SK-N-SH (cell line): Measurements from ENCODE around the gene PWWP2B. TPM values are rescaled to one million over a fixed set of nuclear protein-coding genes. Genes with fewer than 3 reads are reported as not detected.

Experiments used
- CTCF ChIA-PET: fragments of 300-600, 350-600 bp; formaldehyde crosslinking; extraction: SDS; loops from one replicate; lab custom pipeline; 2021; lab: Yijun Ruan, JAX
- POLR2A ChIA-PET: fragments of 350-600 bp; sonication (Branson Sonifier 250); formaldehyde crosslinking; extraction: SDS; loops from one replicate; lab custom pipeline; 2020; ENCODE audit warnings: antibody characterized with exemption, inconsistent platforms; lab: Yijun Ruan, JAX
- DNase-seq: peaks from one replicate; pipeline ENCODE4 v3.0.0; 2012
- H2AFZ ChIP-seq: fragments of 200-600 bp; sonication (generic); 2 replicates; pipeline ENCODE4 v1.8.1; 2016; ENCODE audit warnings: antibody characterized with exemption, mild to moderate bottlenecking, low read depth
- H3F3A ChIP-seq: fragments of 200-600 bp; sonication (generic); replicated peaks from 2 replicates; pipeline ENCODE3; 2016; ENCODE audit warnings: antibody characterized with exemption, mild to moderate bottlenecking; ENCODE audit not compliant: insufficient read depth
- H3K27ac ChIP-seq, 2 experiments: fragments of 200-500 bp in 1 of 2; fragments of 200-600 bp in 1 of 2; sonication (Bioruptor generic) in 1 of 2; sonication (generic), shearing (Covaris generic) in 1 of 2; 2 replicates each; pipeline versions ENCODE4 v1.5.1 to v1.6.1; 2014 to 2016; ENCODE audit warnings: low read depth in 2 of 2, inconsistent platforms in 1 of 2, low read length in 1 of 2, mild to moderate bottlenecking in 1 of 2, mixed read lengths in 1 of 2
- H3K27me3 ChIP-seq: fragments of 200-600 bp; sonication (generic), shearing (Covaris generic); 2 replicates; pipeline ENCODE4 v1.6.1; 2016; ENCODE audit warnings: mixed run types; ENCODE audit not compliant: insufficient read depth
- H3K36me3 ChIP-seq, 2 experiments: fragments of 200-500 bp in 1 of 2; fragments of 200-600 bp in 1 of 2; sonication (Bioruptor generic) in 1 of 2; sonication (generic) in 1 of 2; replicated peaks in 1 of 2; 2 replicates each; pipeline versions ENCODE3 to v1.5.1; 2014 to 2016; ENCODE audit warnings: low read length in 1 of 2, mild to moderate bottlenecking in 1 of 2; ENCODE audit not compliant: insufficient read depth in 2 of 2, control insufficient read depth in 1 of 2
- H3K4me1 ChIP-seq, 2 experiments: fragments of 200-500 bp in 1 of 2; fragments of 200-600 bp in 1 of 2; sonication (Bioruptor generic) in 1 of 2; sonication (generic), shearing (Covaris generic) in 1 of 2; 2 replicates each; pipeline versions ENCODE4 v1.5.1 to v1.6.1; 2014 to 2016; ENCODE audit warnings: low read depth in 1 of 2, low read length in 1 of 2, mixed run types in 1 of 2; ENCODE audit not compliant: insufficient read depth in 2 of 2, control insufficient read depth in 1 of 2
- H3K4me2 ChIP-seq: fragments of 200-600 bp; sonication (generic), shearing (Covaris generic); 2 replicates; pipeline ENCODE4 v1.6.1; 2017; ENCODE audit warnings: mixed run types
- H3K4me3 ChIP-seq, 2 experiments: fragments of 200-500 bp in 1 of 2; fragments of 200-600 bp in 1 of 2; sonication (Bioruptor generic) in 1 of 2; sonication (generic), shearing (Covaris generic) in 1 of 2; 2 replicates each; pipeline versions ENCODE4 v1.5.1 to v1.8.1; 2014 to 2016; ENCODE audit warnings: low read depth in 2 of 2, inconsistent platforms in 1 of 2, low read length in 1 of 2, mild to moderate bottlenecking in 1 of 2, mixed read lengths in 1 of 2, moderate library complexity in 1 of 2
- H3K79me2 ChIP-seq: fragments of 200-600 bp; sonication (generic); 2 replicates; pipeline ENCODE4 v1.8.1; 2017; ENCODE audit warnings: mild to moderate bottlenecking; ENCODE audit not compliant: insufficient read depth
- H3K9ac ChIP-seq: fragments of 200-600 bp; sonication (generic); 2 replicates; pipeline ENCODE4 v1.6.1; 2017; ENCODE audit warnings: mixed run types
- H3K9me2 ChIP-seq: fragments of 200-600 bp; sonication (generic); 2 replicates; pipeline ENCODE4 v1.6.1; 2017; ENCODE audit warnings: mixed run types
- H3K9me3 ChIP-seq: fragments of 200-600 bp; sonication (generic); 2 replicates; pipeline ENCODE4 v1.6.1; 2017; ENCODE audit warnings: mixed run types, mild to moderate bottlenecking, moderate library complexity
- H4K20me1 ChIP-seq: fragments of 200-600 bp; sonication (generic); 2 replicates; pipeline ENCODE4 v1.6.1; 2017; ENCODE audit warnings: mild to moderate bottlenecking, mixed run types; ENCODE audit not compliant: insufficient read depth
- EP300 ChIP-seq, 2 experiments: IDR thresholded peaks; 2 replicates each; pipeline versions ENCODE4 v1.4.0 to v1.6.1; 2012; ENCODE audit warnings: borderline replicate concordance in 1 of 2, low read depth in 1 of 2, low read length in 1 of 2
- FOXJ3 ChIP-seq: sonication (generic); formaldehyde crosslinking; IDR thresholded peaks from 2 replicates; pipeline ENCODE4 v1.5.1; 2020; ENCODE audit warnings: mild to moderate bottlenecking, missing genetic modification reagents
- FOXM1 ChIP-seq: IDR thresholded peaks from 2 replicates; pipeline ENCODE4 v1.4.0; 2012; ENCODE audit warnings: low read depth, mild to moderate bottlenecking
- IRF3 ChIP-seq: fragments of 150-350 bp; IDR thresholded peaks from 2 replicates; pipeline ENCODE4 v1.6.1; 2016; ENCODE audit warnings: mild to moderate bottlenecking, low read depth, low read length
- MEF2A ChIP-seq: IDR thresholded peaks from 2 replicates; pipeline ENCODE4 v1.4.0; 2012; ENCODE audit warnings: low read depth, borderline replicate concordance
- MXI1 ChIP-seq: IDR thresholded peaks from 2 replicates; pipeline ENCODE4 v1.6.1; 2012; ENCODE audit warnings: mild to moderate bottlenecking, low read depth, low read length, improper control_type of control experiment
- NFIC ChIP-seq: IDR thresholded peaks from 2 replicates; pipeline ENCODE4 v1.4.0; 2012; ENCODE audit warnings: borderline replicate concordance
- POLR2AphosphoS5 ChIP-seq: IDR thresholded peaks from 2 replicates; pipeline ENCODE4 v1.6.1; 2012; ENCODE audit warnings: low read depth, low read length
- RCOR1 ChIP-seq: fragments of 150-350 bp; IDR thresholded peaks from 2 replicates; pipeline ENCODE4 v1.6.1; 2017; ENCODE audit warnings: antibody characterized with exemption, low read length
- RXRA ChIP-seq: IDR thresholded peaks from 2 replicates; pipeline ENCODE4 v1.4.0; 2012; ENCODE audit warnings: low read depth, mild to moderate bottlenecking, borderline replicate concordance
- TAF1 ChIP-seq: IDR thresholded peaks from 2 replicates; pipeline ENCODE4 v1.6.1; 2012; ENCODE audit warnings: low read depth, mild to moderate bottlenecking, low read length, moderate library complexity, borderline replicate concordance
- TCF12 ChIP-seq: IDR thresholded peaks from 2 replicates; pipeline ENCODE4 v1.4.0; 2012
- YY1 ChIP-seq: IDR thresholded peaks from 2 replicates; pipeline ENCODE4 v1.4.0; 2012; ENCODE audit warnings: low read depth, mild to moderate bottlenecking
- WGBS: methylation state at CpG from one replicate; pipeline ENCODE4 v1.1.6; 2017; ENCODE audit warnings: low lambda C conversion rate; 5-methylcytosine and 5-hydroxymethylcytosine counted together
- polyA plus RNA-seq, 3 experiments: library from polyadenylated mRNA; depleted of rRNA; stranded (reverse); fragments of >200 nt; gene quantifications; 2 replicates each; pipeline ENCODE4 v1.2.3, GENCODE V29; 2012
- TF ChIP-seq, protein P1 (sequence below): fragments of 200-600 bp; sonication (generic); IDR thresholded peaks from 2 replicates; pipeline ENCODE4 v1.6.1; 2017; ENCODE audit warnings: antibody characterized with exemption, mild to moderate bottlenecking, moderate library complexity
- TF ChIP-seq, protein P2 (sequence below): fragments of 150-350 bp; IDR thresholded peaks from 2 replicates; pipeline ENCODE4 v1.6.1; 2017; ENCODE audit warnings: antibody characterized with exemption, low read length, low read depth, borderline replicate concordance

PWWP2B gene
- polyA plus RNA-seq, 1 of the 3 experiments (the other 2 are of a cell fraction): 2.4 TPM

DNA sequence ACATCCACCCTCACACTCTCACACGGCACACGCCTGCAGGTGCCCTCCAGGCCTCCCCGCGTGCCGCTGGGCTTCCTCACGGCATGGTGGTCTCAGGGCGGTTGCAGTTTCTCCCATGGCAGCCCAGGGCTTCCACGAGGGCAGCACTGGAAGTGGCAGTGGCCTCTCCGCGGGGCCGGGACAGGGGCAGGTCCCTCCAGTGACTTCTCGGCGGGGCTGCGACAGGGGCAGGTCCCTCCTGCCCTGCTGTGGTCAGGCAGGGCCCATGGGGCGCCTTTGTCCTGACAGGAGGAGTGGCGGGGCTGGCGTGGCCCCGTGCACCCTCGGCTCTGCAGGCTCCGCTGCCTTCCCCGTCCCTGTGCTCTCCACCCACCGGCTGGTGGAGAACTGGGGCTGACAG lies 19.0 kb downstream of the PWWP2B start:
- no peaks in the 10 kb centered on the region for H3F3A ChIP-seq
- no peak for DNase-seq
- CTCF ChIA-PET: no interaction called here
- no peaks in the 10 kb centered on the region for H3K9me3 ChIP-seq
- no peak for TF ChIP-seq FOXJ3 (CRISPR knock-in tag)
- no peak for TF ChIP-seq FOXM1
- TF ChIP-seq RXRA: no peak
- TF ChIP-seq MEF2A: no peak
- TF ChIP-seq, protein P1, sequence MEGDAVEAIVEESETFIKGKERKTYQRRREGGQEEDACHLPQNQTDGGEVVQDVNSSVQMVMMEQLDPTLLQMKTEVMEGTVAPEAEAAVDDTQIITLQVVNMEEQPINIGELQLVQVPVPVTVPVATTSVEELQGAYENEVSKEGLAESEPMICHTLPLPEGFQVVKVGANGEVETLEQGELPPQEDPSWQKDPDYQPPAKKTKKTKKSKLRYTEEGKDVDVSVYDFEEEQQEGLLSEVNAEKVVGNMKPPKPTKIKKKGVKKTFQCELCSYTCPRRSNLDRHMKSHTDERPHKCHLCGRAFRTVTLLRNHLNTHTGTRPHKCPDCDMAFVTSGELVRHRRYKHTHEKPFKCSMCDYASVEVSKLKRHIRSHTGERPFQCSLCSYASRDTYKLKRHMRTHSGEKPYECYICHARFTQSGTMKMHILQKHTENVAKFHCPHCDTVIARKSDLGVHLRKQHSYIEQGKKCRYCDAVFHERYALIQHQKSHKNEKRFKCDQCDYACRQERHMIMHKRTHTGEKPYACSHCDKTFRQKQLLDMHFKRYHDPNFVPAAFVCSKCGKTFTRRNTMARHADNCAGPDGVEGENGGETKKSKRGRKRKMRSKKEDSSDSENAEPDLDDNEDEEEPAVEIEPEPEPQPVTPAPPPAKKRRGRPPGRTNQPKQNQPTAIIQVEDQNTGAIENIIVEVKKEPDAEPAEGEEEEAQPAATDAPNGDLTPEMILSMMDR: no peak
- TF ChIP-seq NFIC: no peak
- TF ChIP-seq TCF12: no peak
- no peak for TF ChIP-seq POLR2AphosphoS5
- TF ChIP-seq YY1: no peak
- TF ChIP-seq EP300 (IDR thresholded peaks at IDR 0.05; ENCODE audit: borderline replicate concordance in 1 of 2, low read depth in 1 of 2, low read length in 1 of 2): no peak
- no peak for TF ChIP-seq IRF3
- no peak for TF ChIP-seq RCOR1
- TF ChIP-seq, protein P2, sequence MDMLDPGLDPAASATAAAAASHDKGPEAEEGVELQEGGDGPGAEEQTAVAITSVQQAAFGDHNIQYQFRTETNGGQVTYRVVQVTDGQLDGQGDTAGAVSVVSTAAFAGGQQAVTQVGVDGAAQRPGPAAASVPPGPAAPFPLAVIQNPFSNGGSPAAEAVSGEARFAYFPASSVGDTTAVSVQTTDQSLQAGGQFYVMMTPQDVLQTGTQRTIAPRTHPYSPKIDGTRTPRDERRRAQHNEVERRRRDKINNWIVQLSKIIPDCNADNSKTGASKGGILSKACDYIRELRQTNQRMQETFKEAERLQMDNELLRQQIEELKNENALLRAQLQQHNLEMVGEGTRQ: no peak
- no peak for TF ChIP-seq TAF1
- TF ChIP-seq MXI1: no peak
- no peaks in the 10 kb centered on the region for H4K20me1 ChIP-seq
- no peak overlapping the region for H3K27ac ChIP-seq
- POLR2A ChIA-PET: no interaction called here
- no peaks in the 10 kb centered on the region for H3K36me3 ChIP-seq
- no peak overlapping the region for H2AFZ ChIP-seq
- H3K79me2 ChIP-seq: no peaks in the 10 kb centered on the region
- H3K9me2 ChIP-seq: no peaks in the 10 kb centered on the region
- H3K27me3 ChIP-seq: no peaks in the 10 kb centered on the region
- H3K4me2 ChIP-seq: no peak overlapping the region
- H3K4me1 ChIP-seq: peaks cover 0 to 26% of the 10 kb centered on the region in 2 experiments; a peak in 2 of 4 replicates
- no peak overlapping the region for H3K9ac ChIP-seq
- WGBS: 95% methylated on average over 8 of the region's 22 CpGs
- H3K4me3 ChIP-seq: no peak overlapping the region
